Fibroblast of lung (primary cell): ENCODE results near the gene SLC16A10. TPM values are rescaled to one million over a fixed set of nuclear protein-coding genes. Genes with fewer than 3 reads are reported as not detected.

Source experiments
- DNase-seq, 2 donors: peaks; one replicate each; pipeline versions ENCODE4 v3.0.0 to v3.0.0-alpha.2; 2010; ENCODE audit warnings: low read depth in 2 of 2
- H2AFZ ChIP-seq: 2 replicates; pipeline ENCODE4 v1.5.1; 2012; ENCODE audit warnings: low read length, control low read depth, inconsistent platforms
- H3K27ac ChIP-seq: 2 replicates; pipeline ENCODE4 v1.5.1; 2011; ENCODE audit warnings: low read length, control low read depth; ENCODE audit not compliant: insufficient read depth
- H3K27me3 ChIP-seq: 2 replicates; pipeline ENCODE4 v1.5.1; 2011; ENCODE audit warnings: mild to moderate bottlenecking, low read length; ENCODE audit not compliant: control insufficient read depth, insufficient read depth
- H3K36me3 ChIP-seq: 2 replicates; pipeline ENCODE4 v1.5.1; 2011; ENCODE audit warnings: low read length; ENCODE audit not compliant: control insufficient read depth, insufficient read depth
- H3K4me1 ChIP-seq: 2 replicates; pipeline ENCODE4 v1.5.1; 2011; ENCODE audit warnings: low read length; ENCODE audit not compliant: control insufficient read depth, insufficient read depth; ENCODE audit errors: extremely low read depth
- H3K4me2 ChIP-seq: 2 replicates; pipeline ENCODE4 v1.5.1; 2011; ENCODE audit warnings: low read length, control low read depth; ENCODE audit not compliant: insufficient read depth; ENCODE audit errors: extremely low read depth
- H3K4me3 ChIP-seq, 4 experiments: fragments of 200-600 bp in 1 of 4; sonication (generic) in 1 of 4; replicated peaks in 1 of 4; 2 replicates each; pipeline ENCODE4 v1.5.1; 2011 to 2016; ENCODE audit warnings: low read length in 4 of 4, low read depth in 3 of 4, mild to moderate bottlenecking in 3 of 4, control low read depth in 2 of 4, inconsistent platforms in 1 of 4, mixed read lengths in 1 of 4; ENCODE audit not compliant: insufficient read depth in 1 of 4; ENCODE audit errors: control extremely low read depth in 1 of 4
- H3K79me2 ChIP-seq: 2 replicates; pipeline ENCODE4 v1.5.1; 2012; ENCODE audit warnings: mild to moderate bottlenecking, low read length, inconsistent platforms; ENCODE audit not compliant: control insufficient read depth, insufficient read depth
- H3K9ac ChIP-seq: 2 replicates; pipeline ENCODE4 v1.5.1; 2011; ENCODE audit warnings: mild to moderate bottlenecking, low read length, control low read depth; ENCODE audit not compliant: insufficient read depth
- H3K9me3 ChIP-seq: 2 replicates; pipeline ENCODE4 v1.5.1; 2012; ENCODE audit warnings: low read depth, low read length; ENCODE audit not compliant: control insufficient read depth, insufficient read depth
- H4K20me1 ChIP-seq: 2 replicates; pipeline ENCODE4 v1.5.1; 2011; ENCODE audit warnings: low read length; ENCODE audit not compliant: control insufficient read depth, insufficient read depth; ENCODE audit errors: extremely low read depth
- CTCF ChIP-seq, 2 donors: IDR thresholded peaks in 1 of 2; conservative IDR thresholded peaks in 1 of 2; 1 replicate in 1 of 2; 2 replicates in 1 of 2; pipeline ENCODE4 v1.5.1; 2011 to 2012; ENCODE audit warnings: low read length in 2 of 2, control low read depth in 1 of 2, inconsistent platforms in 1 of 2, low read depth in 1 of 2, mild to moderate bottlenecking in 1 of 2
- EZH2 ChIP-seq: IDR thresholded peaks from 2 replicates; pipeline ENCODE4 v1.5.1; 2012; ENCODE audit warnings: low read length, control low read depth, mild to moderate bottlenecking; ENCODE audit errors: missing control alignments
- polyA plus RNA-seq, 2 donors: library from polyadenylated mRNA; depleted of rRNA in 1 of 2; stranded (reverse) in 1 of 2; unstranded in 1 of 2; fragments of >200 nt; gene quantifications; 2 replicates each; pipeline ENCODE4 v1.2.1, GENCODE V29; 2011 to 2012; ENCODE audit warnings: missing spikeins in 1 of 2
- total RNA-seq: library from RNA; depleted of rRNA; stranded (reverse); fragments of >200 nt; gene quantifications from 2 replicates; pipeline ENCODE4 v1.2.1, GENCODE V29; 2014

The SLC16A10 gene
- total and polyA plus RNA-seq, 2 donors (not counting 1 experiment from before 2014, with no cell fraction given), result not detected

- H3K27ac ChIP-seq, result no peak overlapping the region
- no peaks in the 10 kb centered on the region for H3K9me3 ChIP-seq
- no peaks in the 10 kb centered on the region for H4K20me1 ChIP-seq
- H3K4me3 ChIP-seq, result no peak overlapping the region
- no peaks in the 10 kb centered on the region for H3K79me2 ChIP-seq
- no peaks in the 10 kb centered on the region for H3K36me3 ChIP-seq
- H2AFZ ChIP-seq, result no peak overlapping the region
- H3K4me2 ChIP-seq, result no peak overlapping the region
- DNase-seq, result no peak
- no peaks in the 10 kb centered on the region for H3K27me3 ChIP-seq
- H3K9ac ChIP-seq, result no peak overlapping the region
- H3K4me1 ChIP-seq, result peaks cover 13% of the 10 kb centered on the region
- TF ChIP-seq EZH2, result no peak
- no peak for TF ChIP-seq CTCF (conservative IDR thresholded peaks at IDR 0.05 in 1 of 2, IDR thresholded peaks at IDR 0.05 in 1 of 2; ENCODE audit: low read depth in 1 of 2, low read length in 2 of 2)
These were observed 143.8 kb downstream of the SLC16A10 start for GRCh38 chr6:111231090-111231459.

- Histone ChIP-seq H3K79me2 (no peaks in the 10 kb centered on the region), H3K9ac (no peak overlapping the region), H4K20me1 (no peaks in the 10 kb centered on the region), H3K27me3 (no peaks in the 10 kb centered on the region), H3K4me2 (no peak overlapping the region), H3K36me3 (no peaks in the 10 kb centered on the region), H3K27ac (no peak overlapping the region), H3K4me3 (no peak overlapping the region), H2AFZ (no peak overlapping the region), H3K9me3 (no peaks in the 10 kb centered on the region), H3K4me1 (peaks cover 7% of the 10 kb centered on the region)
- TF ChIP-seq CTCF (conservative IDR thresholded peaks at IDR 0.05 in 1 of 2, IDR thresholded peaks at IDR 0.05 in 1 of 2; ENCODE audit: low read depth in 1 of 2, low read length in 2 of 2), result no peak
- no peak for TF ChIP-seq EZH2
- DNase-seq, result no peak
These were observed 150.5 kb downstream of the SLC16A10 start for GRCh38 chr6:111237852-111238251.

GRCh38 chr6:111238464-111239119 lies 151.3 kb downstream of the SLC16A10 start:
- Histone ChIP-seq H2AFZ (no peak overlapping the region), H3K4me2 (no peak overlapping the region), H3K4me3 (no peak overlapping the region), H3K27ac (no peak overlapping the region), H3K9me3 (no peaks in the 10 kb centered on the region), H3K27me3 (no peaks in the 10 kb centered on the region), H3K4me1 (peaks cover 8% of the 10 kb centered on the region), H3K79me2 (no peaks in the 10 kb centered on the region), H3K9ac (no peak overlapping the region), H3K36me3 (no peaks in the 10 kb centered on the region), H4K20me1 (no peaks in the 10 kb centered on the region)
- DNase-seq, result peak; percentile 43 to 72
- TF ChIP-seq CTCF (conservative IDR thresholded peaks at IDR 0.05 in 1 of 2, IDR thresholded peaks at IDR 0.05 in 1 of 2; ENCODE audit: low read depth in 1 of 2, low read length in 2 of 2), result no peak
- TF ChIP-seq EZH2, result no peak
